SH-SY5Y (cell line): ENCODE data around the gene SLC22A12.

Experiments
- GATA2 ChIP-seq: IDR thresholded peaks from 2 replicates; pipeline ENCODE4 v1.6.1; 2011; ENCODE audit warnings: mild to moderate bottlenecking, low read depth, low read length
- GATA3 ChIP-seq: IDR thresholded peaks from 2 replicates; pipeline ENCODE4 v1.6.1; 2011; ENCODE audit warnings: low read depth, mild to moderate bottlenecking, low read length, moderate library complexity

DNA sequence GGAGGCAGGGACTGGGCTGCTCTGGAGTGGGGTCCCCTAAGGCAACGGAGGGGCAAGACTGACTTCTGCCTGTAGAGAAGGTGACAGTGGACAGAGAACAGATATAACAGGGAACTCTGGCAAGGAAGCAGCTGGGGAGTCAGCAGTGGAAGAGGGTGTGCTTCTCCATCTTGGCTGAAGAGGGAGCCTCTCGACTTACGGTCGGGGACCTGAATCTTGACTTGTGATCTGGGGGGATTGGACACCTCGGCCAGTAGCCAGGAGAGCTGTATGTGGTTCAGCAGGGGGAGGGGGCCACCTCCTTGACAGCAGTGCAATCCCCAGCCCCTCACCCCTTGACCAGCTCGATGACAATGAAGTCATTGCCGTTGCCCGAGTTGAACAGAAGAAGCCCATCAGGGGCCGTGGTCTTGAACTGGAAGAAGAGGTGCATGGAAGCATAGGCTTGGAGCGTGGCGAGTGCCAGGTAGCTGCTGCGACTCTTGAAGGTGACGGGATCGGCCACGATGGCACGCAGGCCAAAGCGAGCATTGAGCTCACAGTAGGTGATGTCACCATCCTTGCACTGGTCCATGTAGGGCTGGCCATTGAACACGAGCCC, 60.0 kb downstream of the SLC22A12 start:
- TF ChIP-seq GATA2 = no peak
- no peak for TF ChIP-seq GATA3
